ENCODE data around the gene CEP83.
"Not testable (repeated sequence)": the region's sequence is repeated elsewhere in the genome, so short reads cannot be mapped to it uniquely, and the experiment has no call there.

CEP83 gene

DNA sequence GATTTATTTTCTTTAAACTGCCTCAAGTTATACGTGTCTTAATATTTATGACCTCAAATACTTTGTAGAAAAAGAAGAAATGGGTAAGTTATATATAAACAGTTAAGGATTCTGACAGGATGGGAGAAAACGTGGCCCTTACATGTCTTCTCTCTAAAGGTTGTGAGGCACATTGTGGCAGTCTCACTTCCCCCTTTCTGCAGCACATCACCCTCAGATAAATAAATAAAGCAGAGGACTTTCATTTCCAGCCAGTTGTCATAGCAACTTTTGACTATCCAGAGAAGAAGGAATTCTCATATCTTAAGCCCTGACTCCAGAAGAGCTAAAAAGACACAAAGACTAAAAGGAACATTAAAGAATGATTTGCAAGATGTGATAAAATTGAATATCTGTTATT, 28.8 kb upstream of the CEP83 start:
- Mint-ChIP-seq H3K9me3 (peaks cover 6% of the 10 kb centered on the region), H3K27me3 (ENCODE audit: low read depth, poor library complexity) (no peaks in the 10 kb centered on the region), H3K36me3 (ENCODE audit: low read depth) (no peaks in the 10 kb centered on the region), H3K27ac (no peak overlapping the region), H3K4me1 (no peaks in the 10 kb centered on the region), H3K4me3 (no peak overlapping the region)
- DNase-seq: no peak
- TF ChIP-seq CTCF (IDR thresholded peaks at IDR 0.05): no peak

DNA sequence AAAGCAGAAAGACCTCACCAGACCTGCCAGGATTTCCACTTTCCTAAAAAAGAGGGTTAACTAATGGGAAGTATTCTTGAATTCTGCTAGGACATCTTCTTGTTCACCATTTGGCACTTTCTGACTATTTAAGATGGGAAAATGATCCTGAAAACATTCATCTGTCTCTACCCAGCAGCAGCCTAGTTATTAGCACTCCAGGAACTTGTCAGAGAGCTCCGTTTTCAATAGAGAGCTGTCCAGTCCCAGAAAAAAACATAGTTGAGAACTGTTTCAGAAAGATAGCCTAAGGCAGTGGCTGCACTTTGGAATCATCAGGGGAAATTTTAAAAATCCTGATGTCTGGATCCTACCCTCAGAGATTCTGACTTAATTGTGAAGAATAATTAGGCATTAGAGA, 22.1 kb upstream of the CEP83 start:
- DNase-seq: no peak
- Mint-ChIP-seq H3K9me3 (no peaks in the 10 kb centered on the region), H3K4me1 (no peaks in the 10 kb centered on the region), H3K27me3 (ENCODE audit: low read depth, poor library complexity) (peaks cover 1% of the 10 kb centered on the region), H3K27ac (no peak overlapping the region), H3K4me3 (no peak overlapping the region), H3K36me3 (ENCODE audit: low read depth) (no peaks in the 10 kb centered on the region)
- TF ChIP-seq CTCF (IDR thresholded peaks at IDR 0.05): no peak

DNA sequence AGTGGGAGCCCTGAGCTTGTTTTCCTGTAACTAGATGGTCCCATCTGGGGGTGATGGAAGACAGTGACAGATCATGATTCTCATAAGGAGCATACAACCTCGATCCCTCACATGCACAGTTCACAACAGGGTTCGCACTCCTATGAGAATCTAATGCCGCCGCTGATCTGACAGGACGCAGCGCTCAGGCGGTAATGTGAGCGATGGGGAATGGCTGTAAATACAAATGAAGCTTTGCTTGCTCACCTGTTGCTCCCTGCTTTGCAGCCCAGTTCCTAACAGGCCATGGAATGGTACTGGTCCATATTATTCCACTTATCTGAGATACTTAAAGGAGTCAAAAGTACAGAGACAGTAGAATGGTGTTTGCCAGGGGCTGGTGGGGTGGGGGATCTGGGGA, 9.9 kb upstream of the CEP83 start:
- Mint-ChIP-seq H3K4me3 (no peak overlapping the region), H3K36me3 (ENCODE audit: low read depth) (no peaks in the 10 kb centered on the region), H3K27ac (no peak overlapping the region), H3K4me1 (no peaks in the 10 kb centered on the region), H3K9me3 (no peaks in the 10 kb centered on the region), H3K27me3 (ENCODE audit: low read depth, poor library complexity) (peaks cover 7% of the 10 kb centered on the region)
- no peak for DNase-seq
- no peak for TF ChIP-seq CTCF (IDR thresholded peaks at IDR 0.05)

- Mint-ChIP-seq H3K4me3 (peak overlapping the region; percentile 92), H3K27me3 (ENCODE audit: low read depth, poor library complexity) (peaks cover 5% of the 10 kb centered on the region), H3K4me1 (peaks cover 34% of the 10 kb centered on the region), H3K27ac (peak overlapping the region; percentile 9), H3K9me3 (peaks cover 17% of the 10 kb centered on the region), H3K36me3 (ENCODE audit: low read depth) (peaks cover 25% of the 10 kb centered on the region)
- TF ChIP-seq CTCF (IDR thresholded peaks at IDR 0.05): no peak
- DNase-seq: no peak
Measured at GRCh38 chr12:94460616-94460959, 921 bp upstream of the CEP83 start.

- DNase-seq: no peak
- Mint-ChIP-seq H3K27me3 (ENCODE audit: low read depth, poor library complexity) (peaks cover 5% of the 10 kb centered on the region), H3K9me3 (peaks cover 23% of the 10 kb centered on the region), H3K27ac (peak overlapping the region; percentile 77), H3K4me3 (peak overlapping the region; percentile 92), H3K4me1 (peaks cover 34% of the 10 kb centered on the region), H3K36me3 (ENCODE audit: low read depth) (peaks cover 40% of the 10 kb centered on the region)
- TF ChIP-seq CTCF (IDR thresholded peaks at IDR 0.05): no peak
Measured at GRCh38 chr12:94458877-94459727, 565 bp downstream of the CEP83 start.

DNA sequence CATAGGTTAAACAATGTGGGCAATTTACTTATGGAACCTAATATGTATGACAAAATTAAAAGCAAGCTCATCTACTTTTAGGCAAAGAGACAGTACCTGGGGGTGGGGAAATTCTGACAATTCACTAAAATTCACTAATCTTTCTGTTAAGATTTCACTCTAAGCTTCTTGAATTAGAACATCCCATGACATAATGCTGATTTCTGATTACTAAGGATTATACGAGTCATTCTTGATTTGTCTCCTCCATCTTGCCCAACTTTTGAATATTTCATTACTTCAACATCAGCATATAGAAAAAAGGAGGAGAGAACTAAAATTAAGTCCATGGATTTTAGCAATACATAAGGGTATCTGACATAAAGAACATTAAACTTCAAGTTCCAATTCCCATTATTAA, 2.4 kb downstream of the CEP83 start:
- Mint-ChIP-seq H3K4me3 (peak overlapping the region; percentile 69), H3K27ac (no peak overlapping the region), H3K36me3 (ENCODE audit: low read depth) (peaks cover 58% of the 10 kb centered on the region), H3K27me3 (ENCODE audit: low read depth, poor library complexity) (no peaks in the 10 kb centered on the region), H3K4me1 (peaks cover 34% of the 10 kb centered on the region), H3K9me3 (peaks cover 28% of the 10 kb centered on the region)
- TF ChIP-seq CTCF (IDR thresholded peaks at IDR 0.05): no peak
- no peak for DNase-seq

DNA sequence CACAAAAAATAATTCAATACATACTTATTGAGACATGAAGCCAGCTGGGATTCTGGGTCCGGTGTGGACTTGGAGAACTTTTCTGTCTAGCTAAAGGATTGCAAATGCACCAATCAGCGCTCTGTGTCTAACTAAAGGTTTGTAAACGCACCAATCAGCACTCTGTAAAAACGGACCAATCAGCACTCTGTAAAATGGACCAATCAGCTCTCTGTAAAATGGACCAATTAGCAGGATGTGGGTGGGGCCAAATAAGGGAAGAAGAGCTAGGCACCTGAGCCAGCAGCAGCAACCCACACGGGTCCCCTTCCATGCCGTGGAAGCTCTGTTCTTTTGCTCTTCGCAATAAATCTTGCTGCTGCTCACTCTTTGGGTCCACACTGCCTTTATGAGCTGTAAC, 5.3 kb downstream of the CEP83 start:
- H3K4me3 Mint-ChIP-seq; DNase-seq; H3K27me3 Mint-ChIP-seq (ENCODE audit: low read depth, poor library complexity); H3K27ac Mint-ChIP-seq: not testable (repeated sequence)
- Mint-ChIP-seq H3K9me3 (peaks cover 54% of the 10 kb centered on the region), H3K4me1 (peaks cover 22% of the 10 kb centered on the region), H3K36me3 (ENCODE audit: low read depth) (peaks cover 87% of the 10 kb centered on the region)
